Amygdala (tissue), 56 donors: Measurements from ENCODE around the gene PICK1.
"Not testable (repeated sequence)": the region's sequence is repeated elsewhere in the genome, so short reads cannot be mapped to it uniquely, and the experiment has no call there.

Experiments
- DNase-seq, 56 donors: peaks; one replicate each; lab custom pipeline; 2025; lab: John Stamatoyannopoulos, UW

The PICK1 gene

GRCh38 chr22:38029901-38030300, 27.3 kb upstream of the PICK1 start:
- DNase-seq, result peak in 6 of 56 donors; percentile 23 to 40 (median 34)

- DNase-seq, result no peak
Observed at GRCh38 chr22:38030311-38031133, 26.7 kb upstream of the PICK1 start.

GRCh38 chr22:38031491-38031890, 25.7 kb upstream of the PICK1 start:
- DNase-seq, result peak in 3 of 56 donors; percentile 26 to 38 (median 30)

- no peak for DNase-seq
Observed at GRCh38 chr22:38032681-38033521, 24.3 kb upstream of the PICK1 start.

GRCh38 chr22:38033522-38034277, 23.5 kb upstream of the PICK1 start:
- DNase-seq, result peak in 54 of 56 donors; percentile 60 to 95 (median 86)

- peak in 52 of 56 donors; percentile 42 to 92 (median 78) for DNase-seq
Observed at GRCh38 chr22:38034278-38034882, 22.8 kb upstream of the PICK1 start.

GRCh38 chr22:38034884-38035529, 22.2 kb upstream of the PICK1 start:
- DNase-seq, result no peak

- DNase-seq, result no peak
Observed at GRCh38 chr22:38035530-38035885, 21.7 kb upstream of the PICK1 start.

- no peak for DNase-seq
Observed at GRCh38 chr22:38036392-38037062, 20.7 kb upstream of the PICK1 start.

GRCh38 chr22:38037367-38038150, 19.6 kb upstream of the PICK1 start:
- DNase-seq, result not testable (repeated sequence)

- peak in 52 of 56 donors; percentile 40 to 91 (median 72) for DNase-seq
Observed at GRCh38 chr22:38038426-38038825, 18.8 kb upstream of the PICK1 start.

- peak in 4 of 56 donors; percentile 50 to 67 (median 60) for DNase-seq
Observed at GRCh38 chr22:38038890-38039812, 18.1 kb upstream of the PICK1 start.

- DNase-seq, result peak in 2 of 56 donors; percentile 31 to 36
Observed at GRCh38 chr22:38040953-38041759, 16.0 kb upstream of the PICK1 start.

- DNase-seq, result no peak
Observed at GRCh38 chr22:38041760-38042487, 15.3 kb upstream of the PICK1 start.

- DNase-seq, result no peak
Observed at GRCh38 chr22:38042488-38042790, 14.8 kb upstream of the PICK1 start.
